IPS DF 19.7 (cell line): ENCODE results near the gene FOLR1.

Experiments
- DNase-seq: peaks from one replicate; pipeline ENCODE4 v3.0.0-alpha.2; 2013; ENCODE audit warnings: low read depth, low spot score

The FOLR1 gene

GRCh38 chr11:72223615-72224563, 31.9 kb downstream of the FOLR1 start:
- DNase-seq, result no peak

GRCh38 chr11:72224564-72225410, 32.8 kb downstream of the FOLR1 start, which contains the start of gene INPPL1:
INPPL1 (plus strand) TSS chr11:72224767; CDS start chr11:72224985, 218 bp downstream.
- no peak for DNase-seq

- DNase-seq, result no peak
Measured at GRCh38 chr11:72225411-72225951, 33.5 kb downstream of the FOLR1 start.

GRCh38 chr11:72226701-72227100, 34.8 kb downstream of the FOLR1 start:
- no peak for DNase-seq

GRCh38 chr11:72227316-72228228, 35.6 kb downstream of the FOLR1 start:
- DNase-seq, result no peak

- DNase-seq, result no peak
Measured at GRCh38 chr11:72228229-72228843, 36.4 kb downstream of the FOLR1 start.

- no peak for DNase-seq
Measured at GRCh38 chr11:72228844-72229231, 36.9 kb downstream of the FOLR1 start.

- DNase-seq, result no peak
Measured at GRCh38 chr11:72229336-72229924, 37.5 kb downstream of the FOLR1 start.

- no peak for DNase-seq
Measured at GRCh38 chr11:72229925-72230763, 38.2 kb downstream of the FOLR1 start.

- DNase-seq, result no peak
Measured at GRCh38 chr11:72230764-72231365, 38.9 kb downstream of the FOLR1 start.

GRCh38 chr11:72231396-72232259, 39.7 kb downstream of the FOLR1 start:
- DNase-seq, result no peak

- DNase-seq, result no peak
Measured at GRCh38 chr11:72232260-72233055, 40.5 kb downstream of the FOLR1 start.

GRCh38 chr11:72233056-72233772, 41.3 kb downstream of the FOLR1 start:
- DNase-seq, result no peak

GRCh38 chr11:72233773-72234513, 42.0 kb downstream of the FOLR1 start:
- DNase-seq, result no peak

- no peak for DNase-seq
Measured at GRCh38 chr11:72234514-72234830, 42.5 kb downstream of the FOLR1 start.

GRCh38 chr11:72234920-72235319, 43.0 kb downstream of the FOLR1 start:
- no peak for DNase-seq
